Measurements from ENCODE around the gene RELN. TPM values are rescaled to one million over a fixed set of nuclear protein-coding genes. Genes with fewer than 3 reads are reported as not detected.

Gene RELN
- total and polyA plus RNA-seq, 2 of the 13 experiments (the other 11 are each of a cell fraction or from before 2014, with no cell fraction given) = 315 to 332 TPM

DNA sequence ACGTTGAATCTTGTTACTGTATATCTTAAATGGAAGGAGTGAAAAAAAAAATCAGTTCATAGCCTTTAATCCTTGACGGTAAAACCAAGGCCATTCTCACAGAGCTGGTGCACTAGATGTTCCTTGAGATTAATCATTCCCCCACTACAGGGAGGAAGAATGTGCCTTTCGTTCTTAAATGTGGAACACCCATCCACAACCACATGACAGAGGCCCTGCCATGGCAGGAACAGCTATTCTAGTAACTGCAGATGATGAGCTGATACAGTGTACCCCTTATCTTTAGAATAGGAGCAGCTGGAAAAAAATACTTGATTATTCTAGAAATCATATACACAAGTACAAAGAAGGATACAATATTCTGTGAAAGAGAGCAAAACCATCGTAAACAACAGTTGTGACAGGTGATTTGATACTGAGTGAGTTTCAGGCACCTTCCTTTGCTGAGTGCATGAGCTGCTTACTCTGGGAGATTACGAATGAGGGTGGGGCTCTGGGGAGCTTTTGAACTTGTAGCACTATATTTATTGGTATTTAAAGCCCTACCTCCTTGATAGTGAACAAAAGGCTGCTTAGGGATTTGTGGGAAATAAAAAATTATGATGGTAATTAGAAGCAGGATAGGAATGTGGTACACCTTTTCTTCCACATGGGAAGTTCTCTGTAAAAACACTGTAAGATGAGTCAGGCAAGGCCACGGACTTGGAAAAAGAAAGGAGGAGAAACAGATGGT lies 299.1 kb downstream of the RELN start (continued):
- no peak for TF ChIP-seq FOXP1 (IDR thresholded peaks at IDR 0.05)
- TF ChIP-seq FOXP1 (CRISPR knock-in tag; IDR thresholded peaks at IDR 0.05) = no peak
- TF ChIP-seq, protein P1, sequence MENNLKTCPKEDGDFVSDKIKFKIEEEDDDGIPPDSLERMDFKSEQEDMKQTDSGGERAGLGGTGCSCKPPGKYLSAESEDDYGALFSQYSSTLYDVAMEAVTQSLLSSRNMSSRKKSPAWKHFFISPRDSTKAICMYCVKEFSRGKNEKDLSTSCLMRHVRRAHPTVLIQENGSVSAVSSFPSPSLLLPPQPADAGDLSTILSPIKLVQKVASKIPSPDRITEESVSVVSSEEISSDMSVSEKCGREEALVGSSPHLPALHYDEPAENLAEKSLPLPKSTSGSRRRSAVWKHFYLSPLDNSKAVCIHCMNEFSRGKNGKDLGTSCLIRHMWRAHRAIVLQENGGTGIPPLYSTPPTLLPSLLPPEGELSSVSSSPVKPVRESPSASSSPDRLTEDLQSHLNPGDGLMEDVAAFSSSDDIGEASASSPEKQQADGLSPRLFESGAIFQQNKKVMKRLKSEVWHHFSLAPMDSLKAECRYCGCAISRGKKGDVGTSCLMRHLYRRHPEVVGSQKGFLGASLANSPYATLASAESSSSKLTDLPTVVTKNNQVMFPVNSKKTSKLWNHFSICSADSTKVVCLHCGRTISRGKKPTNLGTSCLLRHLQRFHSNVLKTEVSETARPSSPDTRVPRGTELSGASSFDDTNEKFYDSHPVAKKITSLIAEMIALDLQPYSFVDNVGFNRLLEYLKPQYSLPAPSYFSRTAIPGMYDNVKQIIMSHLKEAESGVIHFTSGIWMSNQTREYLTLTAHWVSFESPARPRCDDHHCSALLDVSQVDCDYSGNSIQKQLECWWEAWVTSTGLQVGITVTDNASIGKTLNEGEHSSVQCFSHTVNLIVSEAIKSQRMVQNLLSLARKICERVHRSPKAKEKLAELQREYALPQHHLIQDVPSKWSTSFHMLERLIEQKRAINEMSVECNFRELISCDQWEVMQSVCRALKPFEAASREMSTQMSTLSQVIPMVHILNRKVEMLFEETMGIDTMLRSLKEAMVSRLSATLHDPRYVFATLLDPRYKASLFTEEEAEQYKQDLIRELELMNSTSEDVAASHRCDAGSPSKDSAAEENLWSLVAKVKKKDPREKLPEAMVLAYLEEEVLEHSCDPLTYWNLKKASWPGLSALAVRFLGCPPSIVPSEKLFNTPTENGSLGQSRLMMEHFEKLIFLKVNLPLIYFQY (CRISPR knock-in tag; IDR thresholded peaks at IDR 0.05; ENCODE audit: borderline replicate concordance) = no peak
- TF ChIP-seq JUN (CRISPR knock-in tag; IDR thresholded peaks at IDR 0.05) = no peak
- TF ChIP-seq ZBTB3 (CRISPR knock-in tag; IDR thresholded peaks at IDR 0.05; ENCODE audit: borderline replicate concordance, low read depth) = no peak
- no peak for TF ChIP-seq JARID2 (CRISPR knock-in tag; IDR thresholded peaks at IDR 0.05; ENCODE audit: insufficient replicate concordance)
- TF ChIP-seq ZNF292 (CRISPR knock-in tag; IDR thresholded peaks at IDR 0.05; ENCODE audit: borderline replicate concordance, low read depth) = no peak
- no peak for TF ChIP-seq NFE2L1 (CRISPR knock-in tag; IDR thresholded peaks at IDR 0.05; ENCODE audit: borderline replicate concordance)
- no peak for TF ChIP-seq ZEB1 (IDR thresholded peaks at IDR 0.05; ENCODE audit: insufficient replicate concordance, low read depth)

DNA sequence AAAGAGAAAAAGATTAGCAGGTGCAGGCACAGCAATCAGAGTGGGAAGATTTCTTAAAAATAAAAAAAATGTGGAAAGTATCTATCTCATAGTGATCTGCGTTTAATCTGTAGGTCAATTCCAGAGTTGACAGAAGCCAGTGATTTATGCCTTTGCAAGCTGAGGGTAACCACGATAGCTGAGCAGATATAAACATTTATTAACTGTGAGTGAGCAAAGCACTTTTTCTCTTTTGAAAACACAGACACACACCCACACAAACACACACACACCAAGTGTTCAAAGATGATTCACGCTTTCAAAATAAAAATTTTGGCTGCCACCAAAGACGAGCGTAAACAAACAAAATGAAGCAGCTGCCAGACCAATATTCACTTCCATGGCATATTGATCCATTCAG lies 300.2 kb downstream of the RELN start:
- H3K27me3 ChIP-seq (ENCODE audit: control insufficient read depth in 1 of 2, insufficient read depth in 2 of 2, low read length in 2 of 2) = no peaks in the 10 kb centered on the region
- 80% methylated on average over 5 of the region's 5 CpGs for WGBS (ENCODE audit: low lambda C conversion rate)
- no peaks in the 10 kb centered on the region for H4K20me1 ChIP-seq (ENCODE audit: insufficient read depth, low read length)
- no peak for FAIRE-seq
- H3K36me3 ChIP-seq (replicated peaks in 1 of 2; ENCODE audit: control insufficient read depth in 1 of 2, insufficient read depth in 2 of 2, low read length in 2 of 2) = peaks cover 0 to 6% of the 10 kb centered on the region in 2 experiments; a peak in 3 of 5 replicates
- peaks cover 16% of the 10 kb centered on the region for H3K4me1 ChIP-seq (ENCODE audit: insufficient read depth, low read length)
- no peak for DNase-seq (ENCODE audit: low spot score)
- no peak overlapping the region for H3K27ac ChIP-seq (ENCODE audit: extremely low read length, insufficient read depth, low read length)
- H3K9ac ChIP-seq (ENCODE audit: insufficient read depth, low read depth, low read length) = no peak overlapping the region
- in situ Hi-C loops (cut with HindIII; ENCODE audit: extremely low pct_ligation_motif_present, low pct_unique_long_range_greater_than_20kb) (no loop called here), intact Hi-C loops (cut with micrococcal nuclease; ENCODE audit: unreplicated experiment) (no loop called here)
- no peaks in the 10 kb centered on the region for H3K9me3 ChIP-seq (ENCODE audit: low read length)
- POLR2A ChIA-PET = no interaction called here
- no TSS peak for BruUV-seq (replicated peaks)
- H2AFZ ChIP-seq (ENCODE audit: low read length) = no peak overlapping the region
- no peaks in the 10 kb centered on the region for H3K79me2 ChIP-seq (ENCODE audit: insufficient read depth, low read length)
- CTCF ChIA-PET (ENCODE audit: low intra/inter-chr PET ratio, low total read pairs) = no interaction called here
- no peak for ATAC-seq
- no peak overlapping the region for H3K4me3 ChIP-seq (replicated peaks in 1 of 3; ENCODE audit: insufficient read depth in 1 of 3, low read depth in 2 of 3, low read length in 3 of 3)
- H3K4me2 ChIP-seq (ENCODE audit: low read depth, low read length) = no peak overlapping the region
- TF ChIP-seq, protein P2, sequence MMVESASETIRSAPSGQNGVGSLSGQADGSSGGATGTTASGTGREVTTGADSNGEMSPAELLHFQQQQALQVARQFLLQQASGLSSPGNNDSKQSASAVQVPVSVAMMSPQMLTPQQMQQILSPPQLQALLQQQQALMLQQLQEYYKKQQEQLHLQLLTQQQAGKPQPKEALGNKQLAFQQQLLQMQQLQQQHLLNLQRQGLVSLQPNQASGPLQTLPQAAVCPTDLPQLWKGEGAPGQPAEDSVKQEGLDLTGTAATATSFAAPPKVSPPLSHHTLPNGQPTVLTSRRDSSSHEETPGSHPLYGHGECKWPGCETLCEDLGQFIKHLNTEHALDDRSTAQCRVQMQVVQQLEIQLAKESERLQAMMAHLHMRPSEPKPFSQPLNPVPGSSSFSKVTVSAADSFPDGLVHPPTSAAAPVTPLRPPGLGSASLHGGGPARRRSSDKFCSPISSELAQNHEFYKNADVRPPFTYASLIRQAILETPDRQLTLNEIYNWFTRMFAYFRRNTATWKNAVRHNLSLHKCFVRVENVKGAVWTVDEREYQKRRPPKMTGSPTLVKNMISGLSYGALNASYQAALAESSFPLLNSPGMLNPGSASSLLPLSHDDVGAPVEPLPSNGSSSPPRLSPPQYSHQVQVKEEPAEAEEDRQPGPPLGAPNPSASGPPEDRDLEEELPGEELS (CRISPR knock-in tag; IDR thresholded peaks at IDR 0.05) = no peak
- TF ChIP-seq, protein P3, sequence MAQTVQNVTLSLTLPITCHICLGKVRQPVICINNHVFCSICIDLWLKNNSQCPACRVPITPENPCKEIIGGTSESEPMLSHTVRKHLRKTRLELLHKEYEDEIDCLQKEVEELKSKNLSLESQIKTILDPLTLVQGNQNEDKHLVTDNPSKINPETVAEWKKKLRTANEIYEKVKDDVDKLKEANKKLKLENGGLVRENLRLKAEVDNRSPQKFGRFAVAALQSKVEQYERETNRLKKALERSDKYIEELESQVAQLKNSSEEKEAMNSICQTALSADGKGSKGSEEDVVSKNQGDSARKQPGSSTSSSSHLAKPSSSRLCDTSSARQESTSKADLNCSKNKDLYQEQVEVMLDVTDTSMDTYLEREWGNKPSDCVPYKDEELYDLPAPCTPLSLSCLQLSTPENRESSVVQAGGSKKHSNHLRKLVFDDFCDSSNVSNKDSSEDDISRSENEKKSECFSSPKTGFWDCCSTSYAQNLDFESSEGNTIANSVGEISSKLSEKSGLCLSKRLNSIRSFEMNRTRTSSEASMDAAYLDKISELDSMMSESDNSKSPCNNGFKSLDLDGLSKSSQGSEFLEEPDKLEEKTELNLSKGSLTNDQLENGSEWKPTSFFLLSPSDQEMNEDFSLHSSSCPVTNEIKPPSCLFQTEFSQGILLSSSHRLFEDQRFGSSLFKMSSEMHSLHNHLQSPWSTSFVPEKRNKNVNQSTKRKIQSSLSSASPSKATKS (CRISPR knock-in tag; IDR thresholded peaks at IDR 0.05) = no peak
- TF ChIP-seq MLLT10 (CRISPR knock-in tag; IDR thresholded peaks at IDR 0.05) (no peak), ZNF484 (CRISPR knock-in tag; IDR thresholded peaks at IDR 0.05; ENCODE audit: borderline replicate concordance, low read depth) (no peak), NKX3-1 (CRISPR knock-in tag; IDR thresholded peaks at IDR 0.05) (no peak), DNMT3B (CRISPR knock-in tag; conservative IDR thresholded peaks at IDR 0.05) (no peak), ZNF205 (CRISPR knock-in tag; IDR thresholded peaks at IDR 0.05) (no peak)
